Measurements from ENCODE around the gene PURA.

PURA gene

GRCh38 chr5:140157032-140157781 is 43.3 kb downstream of the PURA start:
- peak; percentile 72 to 80 for DNase-seq (ENCODE audit: low read depth in 2 of 2, low spot score in 1 of 2)

- no peak for DNase-seq (ENCODE audit: low read depth in 2 of 2, low spot score in 1 of 2)
These were observed 45.4 kb downstream of the PURA start for GRCh38 chr5:140159014-140159927.

- no peak for DNase-seq (ENCODE audit: low read depth in 2 of 2, low spot score in 1 of 2)
These were observed 48.4 kb downstream of the PURA start for GRCh38 chr5:140162275-140162674.

- DNase-seq (ENCODE audit: low read depth in 2 of 2, low spot score in 1 of 2): no peak
These were observed 48.9 kb downstream of the PURA start for GRCh38 chr5:140162781-140163180.

- DNase-seq (ENCODE audit: low read depth in 2 of 2, low spot score in 1 of 2): no peak
These were observed 51.4 kb downstream of the PURA start for GRCh38 chr5:140165101-140165922.

GRCh38 chr5:140165923-140166270 is 52.0 kb downstream of the PURA start:
- DNase-seq (ENCODE audit: low read depth in 2 of 2, low spot score in 1 of 2): no peak

- no peak for DNase-seq (ENCODE audit: low read depth in 2 of 2, low spot score in 1 of 2)
These were observed 53.0 kb downstream of the PURA start for GRCh38 chr5:140166911-140167310.

GRCh38 chr5:140168371-140168770 is 54.5 kb downstream of the PURA start:
- DNase-seq (ENCODE audit: low read depth in 2 of 2, low spot score in 1 of 2): no peak

- DNase-seq (ENCODE audit: low read depth in 2 of 2, low spot score in 1 of 2): no peak
These were observed 55.5 kb downstream of the PURA start for GRCh38 chr5:140169410-140169809.

- DNase-seq (ENCODE audit: low read depth in 2 of 2, low spot score in 1 of 2): no peak
These were observed 58.6 kb downstream of the PURA start for GRCh38 chr5:140172483-140172882.

- no peak for DNase-seq (ENCODE audit: low read depth in 2 of 2, low spot score in 1 of 2)
These were observed 60.1 kb downstream of the PURA start for GRCh38 chr5:140174014-140174413.

- DNase-seq (ENCODE audit: low read depth in 2 of 2, low spot score in 1 of 2): peak; percentile 87 to 90
These were observed 60.8 kb downstream of the PURA start, which contains the start of gene CYSTM1 for GRCh38 chr5:140174465-140175366. Gene CYSTM1 (plus strand): TSS chr5:140175188. CDS start chr5:140194466, 19,278 bp downstream.
